Measurements from ENCODE around the gene XYLT1.

The XYLT1 gene

GRCh38 chr16:17358355-17358754 lies 112.4 kb downstream of the XYLT1 start:
- Histone ChIP-seq H3K27ac (peak overlapping the region; percentile 57 to 63), H3K4me3 (no peak overlapping the region), H3K36me3 (no peaks in the 10 kb centered on the region), H3K4me1 (peaks cover 0 to 31% (median 26%) of the 10 kb centered on the region in 4 donors), H3K9me3 (no peaks in the 10 kb centered on the region), H3K27me3 (no peaks in the 10 kb centered on the region)
- no peak for TF ChIP-seq CTCF (IDR thresholded peaks at IDR 0.05)
- DNase-seq: no peak
- intact Hi-C loops (cut with DNase I; ENCODE audit: low total_unique reads): no loop called here

- Histone ChIP-seq H3K9me3 (no peaks in the 10 kb centered on the region), H3K4me3 (no peak overlapping the region), H3K27me3 (no peaks in the 10 kb centered on the region), H3K36me3 (no peaks in the 10 kb centered on the region), H3K4me1 (peaks cover 0 to 30% (median 23%) of the 10 kb centered on the region in 4 donors), H3K27ac (peak overlapping the region in 1 of 2 donors; percentile 63)
- no peak for TF ChIP-seq CTCF (IDR thresholded peaks at IDR 0.05)
- intact Hi-C loops (cut with DNase I; ENCODE audit: low total_unique reads): no loop called here
- no peak for DNase-seq
These were observed 113.3 kb downstream of the XYLT1 start for GRCh38 chr16:17357307-17358062.

GRCh38 chr16:17356243-17356933 lies 114.4 kb downstream of the XYLT1 start:
- Histone ChIP-seq H3K4me3 (no peak overlapping the region), H3K27me3 (no peaks in the 10 kb centered on the region), H3K27ac (no peak overlapping the region), H3K36me3 (no peaks in the 10 kb centered on the region), H3K9me3 (no peaks in the 10 kb centered on the region), H3K4me1 (peaks cover 0 to 30% (median 23%) of the 10 kb centered on the region in 4 donors)
- no peak for DNase-seq
- intact Hi-C loops (cut with DNase I; ENCODE audit: low total_unique reads): no loop called here
- TF ChIP-seq CTCF (IDR thresholded peaks at IDR 0.05): no peak

DNA sequence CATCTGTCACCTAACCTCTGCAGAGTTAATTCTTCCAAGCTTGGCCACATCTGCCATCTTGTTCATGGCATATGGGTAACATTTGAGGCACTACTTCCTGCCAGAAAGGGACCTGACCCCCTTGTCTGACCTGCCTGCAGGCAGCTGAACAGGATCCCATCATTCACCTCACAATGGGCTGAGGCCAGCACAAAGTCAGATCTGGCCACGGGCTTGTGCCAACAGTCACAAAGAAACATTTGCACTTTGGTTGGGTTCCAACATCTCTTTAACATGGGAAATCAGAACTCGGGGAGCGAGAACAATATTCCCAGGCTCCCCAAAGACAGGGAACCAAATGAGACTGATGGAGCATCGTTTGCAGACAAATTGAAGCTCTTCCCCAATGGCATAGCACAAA lies 116.1 kb downstream of the XYLT1 start:
- Histone ChIP-seq H3K4me1 (peaks cover 0 to 33% (median 25%) of the 10 kb centered on the region in 4 donors), H3K4me3 (no peak overlapping the region), H3K9me3 (no peaks in the 10 kb centered on the region), H3K27ac (no peak overlapping the region), H3K27me3 (no peaks in the 10 kb centered on the region), H3K36me3 (no peaks in the 10 kb centered on the region)
- intact Hi-C loops (cut with DNase I; ENCODE audit: low total_unique reads): no loop called here
- DNase-seq: no peak
- no peak for TF ChIP-seq CTCF (IDR thresholded peaks at IDR 0.05)

GRCh38 chr16:17354141-17354601 lies 116.6 kb downstream of the XYLT1 start:
- no peaks in the 10 kb centered on the region for H3K27me3 ChIP-seq
- TF ChIP-seq CTCF (IDR thresholded peaks at IDR 0.05): no peak
- peaks cover 0 to 28% (median 20%) of the 10 kb centered on the region in 4 donors for H3K4me1 ChIP-seq
- no peaks in the 10 kb centered on the region for H3K9me3 ChIP-seq
- intact Hi-C loops (cut with DNase I; ENCODE audit: low total_unique reads): no loop called here
- no peak for DNase-seq
- H3K27ac ChIP-seq: no peak overlapping the region
- H3K4me3 ChIP-seq: no peak overlapping the region
- H3K36me3 ChIP-seq: no peaks in the 10 kb centered on the region

Data from tibial artery (tissue), 4 donors.